SK-N-SH (cell line): ENCODE results near the gene IGF1R.

Experiments
- POLR2AphosphoS5 ChIP-seq: IDR thresholded peaks from 2 replicates; pipeline ENCODE4 v1.6.1; 2012; ENCODE audit warnings: low read depth, low read length
- TAF1 ChIP-seq: IDR thresholded peaks from 2 replicates; pipeline ENCODE4 v1.6.1; 2012; ENCODE audit warnings: low read depth, mild to moderate bottlenecking, low read length, moderate library complexity, borderline replicate concordance
- TF ChIP-seq, protein P1 (sequence below): fragments of 200-600 bp; sonication (generic); IDR thresholded peaks from 2 replicates; pipeline ENCODE4 v1.6.1; 2017; ENCODE audit warnings: antibody characterized with exemption, mild to moderate bottlenecking, moderate library complexity

DNA sequence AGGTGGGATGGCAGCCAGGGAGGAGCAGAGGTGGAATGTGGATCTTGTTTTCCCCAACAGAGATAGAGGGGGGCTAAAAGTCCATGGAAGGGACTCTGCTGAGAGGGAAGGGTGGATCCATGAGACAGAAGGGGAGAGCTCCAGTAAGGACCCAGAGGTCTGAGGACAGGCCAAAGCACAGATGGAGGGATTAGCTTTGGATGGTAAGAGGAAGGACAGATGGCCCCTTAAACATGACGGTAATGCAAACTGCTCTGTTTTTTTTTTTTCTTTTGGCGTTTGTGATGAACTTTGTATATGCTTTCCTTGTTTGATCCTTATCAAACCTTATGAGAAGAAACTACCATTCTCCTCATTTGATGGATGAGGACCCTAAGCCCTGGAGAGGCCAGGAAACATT lies 96.2 kb downstream of the IGF1R start:
- TF ChIP-seq POLR2AphosphoS5 (no peak), TAF1 (no peak)
- TF ChIP-seq, protein P1, sequence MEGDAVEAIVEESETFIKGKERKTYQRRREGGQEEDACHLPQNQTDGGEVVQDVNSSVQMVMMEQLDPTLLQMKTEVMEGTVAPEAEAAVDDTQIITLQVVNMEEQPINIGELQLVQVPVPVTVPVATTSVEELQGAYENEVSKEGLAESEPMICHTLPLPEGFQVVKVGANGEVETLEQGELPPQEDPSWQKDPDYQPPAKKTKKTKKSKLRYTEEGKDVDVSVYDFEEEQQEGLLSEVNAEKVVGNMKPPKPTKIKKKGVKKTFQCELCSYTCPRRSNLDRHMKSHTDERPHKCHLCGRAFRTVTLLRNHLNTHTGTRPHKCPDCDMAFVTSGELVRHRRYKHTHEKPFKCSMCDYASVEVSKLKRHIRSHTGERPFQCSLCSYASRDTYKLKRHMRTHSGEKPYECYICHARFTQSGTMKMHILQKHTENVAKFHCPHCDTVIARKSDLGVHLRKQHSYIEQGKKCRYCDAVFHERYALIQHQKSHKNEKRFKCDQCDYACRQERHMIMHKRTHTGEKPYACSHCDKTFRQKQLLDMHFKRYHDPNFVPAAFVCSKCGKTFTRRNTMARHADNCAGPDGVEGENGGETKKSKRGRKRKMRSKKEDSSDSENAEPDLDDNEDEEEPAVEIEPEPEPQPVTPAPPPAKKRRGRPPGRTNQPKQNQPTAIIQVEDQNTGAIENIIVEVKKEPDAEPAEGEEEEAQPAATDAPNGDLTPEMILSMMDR: no peak
